Measurements from ENCODE around the gene RPS6KA5. TPM values are rescaled to one million over a fixed set of nuclear protein-coding genes. Genes with fewer than 3 reads are reported as not detected.

The RPS6KA5 gene
- total and polyA plus RNA-seq, 2 donors from 2014 or later: 0.95 to 9.4 TPM

DNA sequence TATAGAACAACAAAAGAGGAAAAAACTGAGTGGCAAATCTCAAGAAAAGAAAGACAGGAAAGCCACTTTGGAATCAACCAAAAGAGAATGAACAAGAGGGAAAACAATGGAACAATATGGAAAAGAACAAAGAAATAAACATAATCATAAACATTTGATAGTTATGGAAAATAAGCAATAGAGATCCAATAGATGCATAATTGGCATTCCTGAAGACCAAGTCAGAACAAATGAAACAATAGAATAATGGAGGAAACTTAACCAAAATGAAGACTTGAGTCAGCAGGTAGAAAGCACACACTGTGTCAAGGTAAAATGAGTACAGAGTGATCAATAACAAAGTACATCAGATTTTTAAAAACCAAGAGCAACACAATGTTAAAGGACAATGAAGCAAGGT, 10.1 kb upstream of the RPS6KA5 start:
- FAIRE-seq (no peak), DNase-seq (no peak)
- Histone ChIP-seq H3K9ac (ENCODE audit: low read length in 3 of 3) (no peak overlapping the region), H3K36me3 (ENCODE audit: control insufficient read depth in 2 of 3, insufficient read depth in 3 of 3, low read length in 3 of 3) (no peaks in the 10 kb centered on the region), H3K27me3 (ENCODE audit: control insufficient read depth, insufficient read depth, low read length) (no peaks in the 10 kb centered on the region), H3K4me3 (ENCODE audit: low read length in 3 of 3) (no peak overlapping the region), H3K27ac (ENCODE audit: low read depth in 2 of 2, low read length in 2 of 2) (no peak overlapping the region), H3K9me3 (ENCODE audit: control insufficient read depth in 2 of 3, insufficient read depth in 1 of 3, low read length in 3 of 3) (no peaks in the 10 kb centered on the region), H3K4me1 (ENCODE audit: control insufficient read depth in 2 of 3, insufficient read depth in 2 of 3, low read depth in 1 of 3, low read length in 3 of 3) (no peaks in the 10 kb centered on the region)
- intact Hi-C loops (cut with DNase I): no loop called here
- TF ChIP-seq, protein P1, sequence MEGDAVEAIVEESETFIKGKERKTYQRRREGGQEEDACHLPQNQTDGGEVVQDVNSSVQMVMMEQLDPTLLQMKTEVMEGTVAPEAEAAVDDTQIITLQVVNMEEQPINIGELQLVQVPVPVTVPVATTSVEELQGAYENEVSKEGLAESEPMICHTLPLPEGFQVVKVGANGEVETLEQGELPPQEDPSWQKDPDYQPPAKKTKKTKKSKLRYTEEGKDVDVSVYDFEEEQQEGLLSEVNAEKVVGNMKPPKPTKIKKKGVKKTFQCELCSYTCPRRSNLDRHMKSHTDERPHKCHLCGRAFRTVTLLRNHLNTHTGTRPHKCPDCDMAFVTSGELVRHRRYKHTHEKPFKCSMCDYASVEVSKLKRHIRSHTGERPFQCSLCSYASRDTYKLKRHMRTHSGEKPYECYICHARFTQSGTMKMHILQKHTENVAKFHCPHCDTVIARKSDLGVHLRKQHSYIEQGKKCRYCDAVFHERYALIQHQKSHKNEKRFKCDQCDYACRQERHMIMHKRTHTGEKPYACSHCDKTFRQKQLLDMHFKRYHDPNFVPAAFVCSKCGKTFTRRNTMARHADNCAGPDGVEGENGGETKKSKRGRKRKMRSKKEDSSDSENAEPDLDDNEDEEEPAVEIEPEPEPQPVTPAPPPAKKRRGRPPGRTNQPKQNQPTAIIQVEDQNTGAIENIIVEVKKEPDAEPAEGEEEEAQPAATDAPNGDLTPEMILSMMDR (IDR thresholded peaks at IDR 0.05; ENCODE audit: borderline replicate concordance, extremely low read depth, insufficient read depth): no peak

DNA sequence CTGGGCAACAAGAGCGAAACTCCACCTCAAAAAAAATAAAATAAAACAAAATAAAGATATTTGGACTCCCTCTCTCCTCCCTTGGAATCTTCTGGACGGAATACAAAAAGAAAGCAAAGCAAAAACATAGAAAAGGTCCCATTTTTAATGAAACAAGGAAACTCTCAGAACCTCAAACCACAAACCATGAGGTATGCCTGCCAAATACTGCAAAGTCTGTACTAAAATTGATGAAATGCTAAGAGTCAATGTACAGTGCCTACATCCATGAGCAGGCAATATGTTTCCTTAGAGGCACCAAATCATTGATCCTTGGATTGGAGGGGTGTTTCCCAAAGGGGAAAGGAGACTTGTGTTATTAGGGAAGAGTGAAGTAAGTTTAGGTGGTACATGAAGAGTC, 8.2 kb upstream of the RPS6KA5 start:
- no peak for FAIRE-seq

DNA sequence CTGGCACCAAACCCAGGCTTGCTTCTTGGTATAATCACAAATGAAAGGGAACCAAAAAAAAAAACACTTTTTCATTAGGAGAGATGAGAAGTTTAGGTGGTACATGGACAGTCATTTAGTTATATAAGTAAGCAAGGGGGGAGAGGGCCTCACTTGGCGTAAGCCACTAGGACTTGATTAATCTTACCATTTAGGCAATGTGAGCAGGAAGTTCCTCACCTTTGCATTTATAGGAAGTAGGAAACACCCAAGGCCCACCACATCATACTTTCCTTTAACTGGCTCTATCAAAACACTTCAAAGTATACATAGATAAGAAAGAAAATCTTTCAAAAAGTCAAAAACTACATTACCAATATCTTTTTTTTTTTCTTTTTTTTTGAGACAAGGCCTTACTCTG, 6.7 kb upstream of the RPS6KA5 start:
- Histone ChIP-seq H3K27ac (ENCODE audit: low read depth in 2 of 2, low read length in 2 of 2) (no peak overlapping the region), H3K27me3 (ENCODE audit: control insufficient read depth, insufficient read depth, low read length) (no peaks in the 10 kb centered on the region), H3K9me3 (ENCODE audit: control insufficient read depth in 2 of 3, insufficient read depth in 1 of 3, low read length in 3 of 3) (no peaks in the 10 kb centered on the region), H3K4me3 (ENCODE audit: low read length in 3 of 3) (no peak overlapping the region), H3K36me3 (ENCODE audit: control insufficient read depth in 2 of 3, insufficient read depth in 3 of 3, low read length in 3 of 3) (no peaks in the 10 kb centered on the region), H3K9ac (ENCODE audit: low read length in 3 of 3) (no peak overlapping the region), H3K4me1 (ENCODE audit: control insufficient read depth in 2 of 3, insufficient read depth in 2 of 3, low read depth in 1 of 3, low read length in 3 of 3) (no peaks in the 10 kb centered on the region)
- TF ChIP-seq, protein P1 (IDR thresholded peaks at IDR 0.05; ENCODE audit: borderline replicate concordance, extremely low read depth, insufficient read depth): no peak
- no peak for DNase-seq
- intact Hi-C loops (cut with DNase I): no loop called here
- no peak for FAIRE-seq

More for the DNA sequence above, 8.2 kb upstream of the RPS6KA5 start:
- no peak for DNase-seq
- H3K9ac ChIP-seq (ENCODE audit: low read length in 3 of 3): no peak overlapping the region
- TF ChIP-seq, protein P1 (IDR thresholded peaks at IDR 0.05; ENCODE audit: borderline replicate concordance, extremely low read depth, insufficient read depth): no peak
- no peaks in the 10 kb centered on the region for H3K36me3 ChIP-seq (ENCODE audit: control insufficient read depth in 2 of 3, insufficient read depth in 3 of 3, low read length in 3 of 3)
- no peaks in the 10 kb centered on the region for H3K27me3 ChIP-seq (ENCODE audit: control insufficient read depth, insufficient read depth, low read length)
- H3K4me3 ChIP-seq (ENCODE audit: low read length in 3 of 3): no peak overlapping the region
- no peaks in the 10 kb centered on the region for H3K4me1 ChIP-seq (ENCODE audit: control insufficient read depth in 2 of 3, insufficient read depth in 2 of 3, low read depth in 1 of 3, low read length in 3 of 3)
- H3K9me3 ChIP-seq (ENCODE audit: control insufficient read depth in 2 of 3, insufficient read depth in 1 of 3, low read length in 3 of 3): no peaks in the 10 kb centered on the region
- intact Hi-C loops (cut with DNase I): no loop called here
- no peak overlapping the region for H3K27ac ChIP-seq (ENCODE audit: low read depth in 2 of 2, low read length in 2 of 2)

DNA sequence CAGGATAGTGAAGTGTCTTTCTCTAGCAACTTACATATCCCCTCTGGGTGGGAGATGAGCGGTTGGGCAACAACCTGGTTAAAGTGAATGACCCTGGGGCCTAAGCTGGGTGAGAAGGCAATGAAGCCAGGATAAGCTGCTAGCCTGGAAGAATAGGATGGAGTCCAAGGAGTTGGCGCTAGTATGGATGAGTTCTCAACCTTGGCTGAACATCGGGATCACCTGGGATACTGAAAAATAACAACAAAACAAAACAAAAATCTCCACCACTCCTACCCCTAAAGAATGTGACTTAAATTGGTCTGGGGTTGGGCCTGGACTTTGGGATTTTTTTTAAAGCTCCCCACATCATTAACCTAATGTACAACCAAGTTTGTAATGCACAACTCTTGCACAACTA, 4.8 kb upstream of the RPS6KA5 start:
- intact Hi-C loops (cut with DNase I): no loop called here
- TF ChIP-seq, protein P1 (IDR thresholded peaks at IDR 0.05; ENCODE audit: borderline replicate concordance, extremely low read depth, insufficient read depth): no peak
- Histone ChIP-seq H3K9ac (ENCODE audit: low read length in 3 of 3) (no peak overlapping the region), H3K36me3 (ENCODE audit: control insufficient read depth in 2 of 3, insufficient read depth in 3 of 3, low read length in 3 of 3) (no peaks in the 10 kb centered on the region), H3K27me3 (ENCODE audit: control insufficient read depth, insufficient read depth, low read length) (no peaks in the 10 kb centered on the region), H3K4me3 (ENCODE audit: low read length in 3 of 3) (no peak overlapping the region), H3K27ac (ENCODE audit: low read depth in 2 of 2, low read length in 2 of 2) (no peak overlapping the region), H3K4me1 (ENCODE audit: control insufficient read depth in 2 of 3, insufficient read depth in 2 of 3, low read depth in 1 of 3, low read length in 3 of 3) (peaks cover 0 to 5% (median 3%) of the 10 kb centered on the region in 3 donors), H3K9me3 (ENCODE audit: control insufficient read depth in 2 of 3, insufficient read depth in 1 of 3, low read length in 3 of 3) (no peaks in the 10 kb centered on the region)
- FAIRE-seq: no peak
- DNase-seq: no peak
